NCI-H460 (cell line): ENCODE measurements around the gene TRIM9. TPM values are rescaled to one million over a fixed set of nuclear protein-coding genes. Genes with fewer than 3 reads are reported as not detected.

ENCODE experiments used
- DNase-seq: peaks from one replicate; pipeline ENCODE4 v3.0.0-alpha.2; 2016; ENCODE audit warnings: low read depth; ENCODE audit errors: extremely low read depth
- polyA plus RNA-seq: library from polyadenylated mRNA; depleted of rRNA; stranded (reverse); fragments of >200 nt; gene quantifications from 2 replicates; pipeline ENCODE4 v1.2.3, GENCODE V29; 2014; cell fraction: nucleus; rRNA removed
- total RNA-seq: library from RNA; depleted of rRNA; stranded (reverse); fragments of >200 nt; shearing (Covaris generic); gene quantifications from 2 replicates; pipeline ENCODE4 v1.2.3, GENCODE V29; 2014; rRNA removed

The TRIM9 gene
- 0.07 TPM in 1 of 2 replicates, not detected in the other for total RNA-seq
- 0.35 and 0.42 TPM in 2 replicates for polyA plus RNA-seq

- DNase-seq, result peak; percentile 90
Observed at GRCh38 chr14:51094901-51095853, at the start of gene TRIM9. TSS of gene TRIM9 (minus strand) at chr14:51095105. CDS start at chr14:51094939, 166 bp downstream.

GRCh38 chr14:51140856-51141255 lies 46.0 kb upstream of the TRIM9 start:
- no peak for DNase-seq

GRCh38 chr14:51140338-51140737 lies 45.4 kb upstream of the TRIM9 start:
- no peak for DNase-seq

- DNase-seq, result peak; percentile 8
Observed at GRCh38 chr14:51139121-51139681, 44.3 kb upstream of the TRIM9 start.

GRCh38 chr14:51138404-51139103 lies 43.6 kb upstream of the TRIM9 start:
- DNase-seq, result no peak

GRCh38 chr14:51131516-51131915 lies 36.6 kb upstream of the TRIM9 start:
- no peak for DNase-seq

GRCh38 chr14:51129130-51129529 lies 34.2 kb upstream of the TRIM9 start:
- no peak for DNase-seq

GRCh38 chr14:51124029-51124428 lies 29.1 kb upstream of the TRIM9 start:
- no peak for DNase-seq

- no peak for DNase-seq
Observed at GRCh38 chr14:51121096-51121495, 26.2 kb upstream of the TRIM9 start.

- DNase-seq, result no peak
Observed at GRCh38 chr14:51119411-51120051, 24.6 kb upstream of the TRIM9 start.

- no peak for DNase-seq
Observed at GRCh38 chr14:51118993-51119392, 24.1 kb upstream of the TRIM9 start.

- DNase-seq, result no peak
Observed at GRCh38 chr14:51117593-51117992, 22.7 kb upstream of the TRIM9 start.

- DNase-seq, result no peak
Observed at GRCh38 chr14:51116682-51117081, 21.8 kb upstream of the TRIM9 start.

- no peak for DNase-seq
Observed at GRCh38 chr14:51109651-51110050, 14.7 kb upstream of the TRIM9 start.

GRCh38 chr14:51107801-51108200 lies 12.9 kb upstream of the TRIM9 start:
- no peak for DNase-seq

GRCh38 chr14:51104467-51104866 lies 9.6 kb upstream of the TRIM9 start:
- DNase-seq, result no peak

GRCh38 chr14:51097287-51097686 lies 2.4 kb upstream of the TRIM9 start:
- no peak for DNase-seq

- DNase-seq, result no peak
Observed at GRCh38 chr14:51096870-51097269, 2.0 kb upstream of the TRIM9 start.

- no peak for DNase-seq
Observed at GRCh38 chr14:51095854-51096823, 1.2 kb upstream of the TRIM9 start.
